Gastrocnemius medialis (tissue), 4 donors: ENCODE results near the gene SLC25A41. TPM values are rescaled to one million over a fixed set of nuclear protein-coding genes. Genes with fewer than 3 reads are reported as not detected.

Experiments used
- ATAC-seq, 2 donors: fragments of 150-250 bp; one replicate each; pipeline ENCODE4 v1.9.1; 2016
- DNase-seq, 2 donors: peaks; one replicate each; pipeline ENCODE4 v3.0.0-alpha.2; 2019
- H3K27ac ChIP-seq, 4 donors: fragments of 200-600 bp; sonication (generic); 1 replicate in 1 of 4; 2 replicates in 3 of 4; pipeline ENCODE4 v1.5.1; 2016 to 2018; ENCODE audit warnings: mild to moderate bottlenecking in 2 of 4, moderate library complexity in 1 of 4
- H3K27me3 ChIP-seq, 3 donors: fragments of 200-600 bp; sonication (generic) in 2 of 3; 1 replicate in 1 of 3; 2 replicates in 2 of 3; pipeline versions ENCODE4 v1.5.1 to v1.6.0; 2016 to 2019; ENCODE audit warnings: mild to moderate bottlenecking in 1 of 3, moderate library complexity in 1 of 3
- H3K36me3 ChIP-seq, 2 donors: fragments of 200-600 bp; sonication (generic) in 1 of 2; one replicate each; pipeline ENCODE4 v1.5.1; 2017 to 2018
- H3K4me1 ChIP-seq, 2 donors: fragments of 200-600 bp; sonication (generic) in 1 of 2; one replicate each; pipeline ENCODE4 v1.5.1; 2016 to 2017; ENCODE audit warnings: mild to moderate bottlenecking in 2 of 2
- H3K4me3 ChIP-seq, 4 donors: fragments of 200-600 bp; sonication (generic) in 3 of 4; 1 replicate in 1 of 4; 2 replicates in 3 of 4; pipeline ENCODE4 v1.5.1; 2016 to 2019; ENCODE audit warnings: mild to moderate bottlenecking in 2 of 4
- H3K9me3 ChIP-seq, 3 donors: fragments of 200-600 bp; sonication (generic) in 2 of 3; 1 replicate in 1 of 3; 2 replicates in 2 of 3; pipeline ENCODE4 v1.5.1; 2016 to 2019
- POLR2A ChIP-seq, 2 donors: fragments of 450-650 bp; IDR thresholded peaks; one replicate each; pipeline ENCODE4 v1.6.1; 2017; ENCODE audit warnings: antibody characterized with exemption in 2 of 2, mild to moderate bottlenecking in 2 of 2, moderate library complexity in 2 of 2
- in situ Hi-C, 4 donors: fragments of 200-750 bp; cut with MboI; loops; one replicate each; pipeline versions ENCODE4 v1.15.0 to v1.8.0; 2017; ENCODE audit warnings: low sequenced_read_pairs in 4 of 4
- intact Hi-C: fragments of 100-400 bp; cut with DNase I; formaldehyde crosslinking; loops from one replicate; pipeline ENCODE4 v1.15.1; 2023; ENCODE audit warnings: low total_unique reads
- total RNA-seq, 4 donors: library from RNA; depleted of rRNA; stranded (reverse); fragments of >200 nt; gene quantifications; one replicate each; pipeline versions ENCODE4 v1.1.0 to v1.2.3, GENCODE V29; 2016
- TF ChIP-seq, protein P1 (sequence below), 5 experiments: fragments of 450-650 bp in 3 of 5; fragments of 200-600 bp in 2 of 5; sonication (generic) in 2 of 5; IDR thresholded peaks in 4 of 5; conservative IDR thresholded peaks in 1 of 5; 1 replicate in 4 of 5; 2 replicates in 1 of 5; pipeline ENCODE4 v1.5.1; 2016 to 2019; ENCODE audit warnings: antibody characterized with exemption in 5 of 5, mild to moderate bottlenecking in 3 of 5, moderate library complexity in 3 of 5

SLC25A41 gene
- total RNA-seq, 4 donors from 2014 or later, result 0.42 TPM; not detected in 3

DNA sequence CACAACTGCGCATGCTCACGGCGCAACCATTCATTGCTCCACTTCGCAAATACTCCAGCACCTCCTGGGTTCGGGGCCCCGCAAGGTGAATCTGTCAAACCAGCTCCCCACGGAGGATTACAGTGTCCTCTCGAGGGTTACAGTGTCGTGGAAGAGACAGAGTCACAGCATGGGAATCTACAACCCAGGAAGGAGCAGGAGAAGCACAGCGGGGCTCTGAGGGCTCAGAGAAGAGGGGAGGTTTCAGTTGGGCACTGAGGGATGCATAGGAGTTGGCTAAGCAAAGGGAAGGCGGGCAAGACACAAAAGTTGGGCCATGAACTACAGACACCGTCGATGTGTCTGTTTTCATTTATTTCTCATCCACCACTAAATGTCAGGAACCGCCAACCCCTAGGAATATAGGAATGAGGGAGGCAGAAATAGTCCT, 39.6 kb downstream of the SLC25A41 start:
- TF ChIP-seq, protein P1, sequence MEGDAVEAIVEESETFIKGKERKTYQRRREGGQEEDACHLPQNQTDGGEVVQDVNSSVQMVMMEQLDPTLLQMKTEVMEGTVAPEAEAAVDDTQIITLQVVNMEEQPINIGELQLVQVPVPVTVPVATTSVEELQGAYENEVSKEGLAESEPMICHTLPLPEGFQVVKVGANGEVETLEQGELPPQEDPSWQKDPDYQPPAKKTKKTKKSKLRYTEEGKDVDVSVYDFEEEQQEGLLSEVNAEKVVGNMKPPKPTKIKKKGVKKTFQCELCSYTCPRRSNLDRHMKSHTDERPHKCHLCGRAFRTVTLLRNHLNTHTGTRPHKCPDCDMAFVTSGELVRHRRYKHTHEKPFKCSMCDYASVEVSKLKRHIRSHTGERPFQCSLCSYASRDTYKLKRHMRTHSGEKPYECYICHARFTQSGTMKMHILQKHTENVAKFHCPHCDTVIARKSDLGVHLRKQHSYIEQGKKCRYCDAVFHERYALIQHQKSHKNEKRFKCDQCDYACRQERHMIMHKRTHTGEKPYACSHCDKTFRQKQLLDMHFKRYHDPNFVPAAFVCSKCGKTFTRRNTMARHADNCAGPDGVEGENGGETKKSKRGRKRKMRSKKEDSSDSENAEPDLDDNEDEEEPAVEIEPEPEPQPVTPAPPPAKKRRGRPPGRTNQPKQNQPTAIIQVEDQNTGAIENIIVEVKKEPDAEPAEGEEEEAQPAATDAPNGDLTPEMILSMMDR (IDR thresholded peaks at IDR 0.05 in 4 of 5, conservative IDR thresholded peaks at IDR 0.05 in 1 of 5), result no peak
- TF ChIP-seq POLR2A (IDR thresholded peaks at IDR 0.05), result no peak
- peaks cover 6 to 15% of the 10 kb centered on the region in 2 donors for H3K4me1 ChIP-seq
- H3K9me3 ChIP-seq, result no peaks in the 10 kb centered on the region
- H3K27ac ChIP-seq, result peak overlapping the region; percentile 83 to 93 (median 88)
- H3K36me3 ChIP-seq, result peaks cover 0 to 12% of the 10 kb centered on the region in 2 donors
- ATAC-seq (no peak), DNase-seq (peak in 1 of 2 donors; percentile 23)
- H3K4me3 ChIP-seq, result peak overlapping the region; percentile 68 to 97 (median 90)
- H3K27me3 ChIP-seq, result no peaks in the 10 kb centered on the region
- in situ Hi-C loops, result loop anchor here in 1 of 4 donors (25.0 kb wide), 1 partner anchor 343 kb away; the partner anchor contains the start of genes GPR108 and TRIP10
- intact Hi-C loops, result loop anchor here (1.0 kb wide), 2 partner anchors 21 to 30 kb away; partner anchors contain the start of gene KHSRP

DNA sequence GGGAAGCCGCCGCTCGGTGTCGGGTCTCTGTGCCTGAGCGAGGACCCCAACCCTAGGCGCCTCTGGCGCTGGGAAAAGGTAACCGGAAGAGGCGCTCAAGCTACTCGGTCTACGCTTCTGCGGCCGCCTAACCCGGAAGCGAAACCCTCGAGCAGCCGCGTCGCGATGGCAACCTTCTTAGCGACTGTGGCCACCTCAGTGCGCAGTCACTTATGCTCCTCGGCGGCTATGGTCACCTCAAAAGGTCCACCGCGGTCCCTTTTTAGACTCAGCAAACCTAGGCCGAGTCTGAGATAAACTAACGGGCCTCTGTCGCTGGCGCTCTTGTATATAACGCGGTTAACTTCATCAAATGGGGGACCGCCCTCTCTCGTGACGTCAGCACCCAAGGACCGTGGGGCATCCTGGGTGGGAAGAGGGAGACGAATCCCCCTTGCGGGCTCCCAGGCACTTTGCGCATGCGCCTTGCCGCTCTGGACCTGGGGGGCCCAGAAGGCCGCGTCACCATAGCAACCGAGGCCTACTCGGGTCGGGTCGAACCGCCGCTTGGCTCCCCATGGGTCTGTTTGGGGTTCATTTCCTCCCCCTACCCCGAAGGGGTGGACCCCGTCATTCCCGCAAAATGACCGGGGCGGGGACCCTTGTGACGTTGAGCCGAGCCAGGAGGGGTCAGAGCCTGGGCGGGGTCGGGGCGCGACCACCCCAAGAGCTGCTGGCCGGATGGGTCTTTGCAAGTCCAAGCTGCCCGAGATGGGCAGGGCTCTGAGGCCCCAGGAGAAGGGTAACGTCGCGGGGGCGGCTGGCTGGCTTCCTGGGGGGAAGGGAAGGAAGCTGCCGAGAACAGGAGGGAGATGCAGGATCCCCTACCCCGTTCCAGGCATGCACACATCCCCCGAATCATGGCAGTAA, 40.2 kb downstream of the SLC25A41 start, which contains the start of gene GTF2F1:
GTF2F1 (minus strand) TSS at position 91 of the 909 bp plus-strand sequence. CDS start 169 bp downstream, outside the sequence.
- DNase-seq (peak; percentile 80 to 83), ATAC-seq (peak; percentile 97)
- Histone ChIP-seq H3K4me3 (peak within 1 kb of the TSS; percentile 68 to 97 (median 90)), H3K27ac (peak within 1 kb of the TSS; percentile 83 to 93 (median 88)), H3K4me1 (peaks cover 6 to 15% of the 10 kb centered on the region in 2 donors), H3K27me3 (no peaks in the 10 kb centered on the region), H3K36me3 (peaks cover 0 to 18% of the 10 kb centered on the region in 2 donors), H3K9me3 (no peaks in the 10 kb centered on the region)
- intact Hi-C loops, result loop anchor here (1.0 kb wide), 2 partner anchors 20 to 31 kb away; partner anchors contain the start of gene KHSRP
- in situ Hi-C loops, result loop anchor here in 1 of 4 donors (25.0 kb wide), 1 partner anchor 344 kb away; the partner anchor contains the start of genes GPR108 and TRIP10
- TF ChIP-seq POLR2A (IDR thresholded peaks at IDR 0.05), result peak in 1 of 2 donors; percentile 18
- TF ChIP-seq, protein P1 (IDR thresholded peaks at IDR 0.05 in 4 of 5, conservative IDR thresholded peaks at IDR 0.05 in 1 of 5), result peak in 1 of 5 experiments; percentile 8

DNA sequence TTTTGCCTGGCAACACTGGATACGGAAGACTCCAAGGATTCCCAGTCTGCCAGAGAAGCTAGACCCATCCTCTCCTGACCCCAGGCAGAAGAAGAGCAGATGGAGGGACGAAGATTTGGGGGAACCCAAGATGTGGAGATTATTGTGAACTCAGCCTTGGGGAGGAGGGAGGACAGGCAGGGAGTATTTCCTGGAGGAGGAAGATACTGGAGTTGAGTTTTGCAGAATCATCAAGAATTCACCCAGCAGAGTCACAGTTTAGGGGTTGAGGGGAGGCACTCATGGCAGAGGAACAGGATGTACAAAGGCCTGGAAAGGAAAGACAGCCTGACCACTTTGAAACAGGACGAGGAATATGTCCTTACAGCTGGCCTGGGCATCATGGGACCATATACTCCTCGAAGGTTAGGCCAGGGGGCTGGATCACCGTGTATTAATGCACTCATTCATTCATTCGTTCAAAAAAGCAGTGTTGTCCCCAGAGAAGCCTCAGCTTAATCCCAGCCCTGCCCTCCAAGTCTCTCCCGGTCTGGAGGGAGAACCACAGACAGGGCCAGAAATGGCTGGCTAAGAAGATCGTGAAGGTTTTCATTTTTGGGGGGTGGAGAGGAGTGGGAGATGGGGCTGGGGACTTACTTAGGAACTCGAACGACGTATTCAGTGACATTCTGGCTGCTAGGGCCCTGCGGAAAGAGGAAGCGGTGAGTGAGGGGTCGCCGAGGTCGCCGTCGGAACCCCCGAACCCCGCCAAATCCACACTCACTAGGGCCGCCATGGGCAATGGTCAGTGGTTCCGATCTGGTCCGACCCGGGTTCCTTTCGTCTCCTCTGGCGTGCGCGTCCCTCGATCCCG, 41.1 kb downstream of the SLC25A41 start:
- peaks cover 6 to 15% of the 10 kb centered on the region in 2 donors for H3K4me1 ChIP-seq
- in situ Hi-C loops, result loop anchor here in 1 of 4 donors (25.0 kb wide), 1 partner anchor 345 kb away; the partner anchor contains the start of genes GPR108 and TRIP10
- no peaks in the 10 kb centered on the region for H3K27me3 ChIP-seq
- H3K4me3 ChIP-seq, result peak overlapping the region; percentile 68 to 97 (median 90)
- intact Hi-C loops, result loop anchor here (1.0 kb wide), 2 partner anchors 19 to 32 kb away; partner anchors contain the start of gene KHSRP
- TF ChIP-seq, protein P1 (IDR thresholded peaks at IDR 0.05 in 4 of 5, conservative IDR thresholded peaks at IDR 0.05 in 1 of 5), result no peak
- no peak for TF ChIP-seq POLR2A (IDR thresholded peaks at IDR 0.05)
- peaks cover 0 to 27% of the 10 kb centered on the region in 2 donors for H3K36me3 ChIP-seq
- peak overlapping the region; percentile 83 to 93 (median 88) for H3K27ac ChIP-seq
- no peak for DNase-seq
- no peaks in the 10 kb centered on the region for H3K9me3 ChIP-seq
- peak in 1 of 2 donors; percentile 13 for ATAC-seq

DNA sequence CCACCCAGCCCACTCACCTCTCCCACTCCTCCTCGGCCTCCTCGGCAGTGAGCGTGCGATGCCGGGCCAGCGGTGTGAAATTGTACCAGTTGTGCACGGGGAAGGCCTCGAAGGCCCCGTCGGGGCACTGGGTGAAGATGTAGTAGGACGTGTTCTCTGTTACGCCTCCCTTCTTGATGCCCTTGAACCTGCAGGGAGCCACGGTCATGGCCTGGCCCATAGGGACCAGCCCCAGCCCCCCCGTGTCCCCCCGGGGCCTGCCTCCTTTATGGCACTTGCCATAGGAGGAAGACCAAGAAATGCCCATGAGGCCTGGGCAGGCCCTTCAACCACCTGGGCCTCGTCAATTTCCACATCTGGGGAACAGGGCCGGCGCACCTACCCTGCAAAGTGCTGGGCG, 46.2 kb downstream of the SLC25A41 start:
- Histone ChIP-seq H3K4me3 (no peak overlapping the region), H3K36me3 (peaks cover 0 to 58% of the 10 kb centered on the region in 2 donors), H3K9me3 (no peaks in the 10 kb centered on the region), H3K4me1 (peaks cover 4 to 6% of the 10 kb centered on the region in 2 donors), H3K27ac (no peak overlapping the region), H3K27me3 (no peaks in the 10 kb centered on the region)
- in situ Hi-C loops (loop anchor here in 1 of 4 donors (25.0 kb wide), 1 partner anchor 350 kb away; the partner anchor contains the start of genes GPR108 and TRIP10), intact Hi-C loops (no loop called here)
- no peak for DNase-seq
- TF ChIP-seq, protein P1 (IDR thresholded peaks at IDR 0.05 in 4 of 5, conservative IDR thresholded peaks at IDR 0.05 in 1 of 5), result no peak
- TF ChIP-seq POLR2A (IDR thresholded peaks at IDR 0.05), result no peak
- no peak for ATAC-seq
